HepG2 (cell line): ENCODE data around the gene SLC4A2. TPM values are rescaled to one million over a fixed set of nuclear protein-coding genes. Genes with fewer than 3 reads are reported as not detected.

Experiments
- ATAC-seq: fragments of 200-7000 bp; cut with Tn5 transposase; 3 replicates; pipeline ENCODE4 v1.9.1; 2020; ENCODE audit warnings: mild to moderate bottlenecking, moderate library complexity
- BruUV-seq: library from RNA; stranded (reverse); fragments of 400-500 nt; replicated peaks from 2 replicates; lab custom pipeline; 2021; lab: Mats Ljungman, UMichigan
- CTCF ChIA-PET: fragments of 300-600 bp; formaldehyde crosslinking; extraction: SDS; loops from one replicate; lab custom pipeline; 2021; ENCODE audit warnings: low total read pairs, inconsistent platforms, low intra/inter-chr PET ratio; lab: Yijun Ruan, JAX
- POLR2A ChIA-PET: fragments of 350-600 bp; sonication (Branson Sonifier 250); formaldehyde crosslinking; loops from one replicate; lab custom pipeline; 2020; ENCODE audit warnings: antibody characterized with exemption, inconsistent platforms; lab: Yijun Ruan, JAX
- DNase-seq: peaks from one replicate; pipeline ENCODE4 v3.0.0-alpha.2; 2015; ENCODE audit warnings: low spot score
- FAIRE-seq: peaks from 3 replicates; lab custom pipeline; 2011; peaks lifted over from hg19 to GRCh38; lab: Jason Lieb, UNC
- H2AFZ ChIP-seq: one replicate; pipeline ENCODE4 v1.6.1; 2011; ENCODE audit warnings: low read length, inconsistent platforms
- H3K27ac ChIP-seq: fragments of 300-600 bp; 3 replicates; pipeline ENCODE4 v1.8.0; 2011; ENCODE audit warnings: mixed run types, mild to moderate bottlenecking, mixed read lengths, low read length, inconsistent platforms; ENCODE audit not compliant: insufficient read depth; ENCODE audit errors: extremely low read length
- H3K27me3 ChIP-seq, 2 experiments: fragments of 200-600 bp in 1 of 2; 2 replicates in 1 of 2; 3 replicates in 1 of 2; pipeline versions ENCODE4 v1.6.0 to v1.8.0; 2011; ENCODE audit warnings: low read length in 2 of 2, mild to moderate bottlenecking in 2 of 2, moderate library complexity in 2 of 2, inconsistent platforms in 1 of 2; ENCODE audit not compliant: insufficient read depth in 2 of 2, control insufficient read depth in 1 of 2
- H3K36me3 ChIP-seq, 2 experiments: fragments of 200-600 bp in 1 of 2; replicated peaks in 1 of 2; 2 replicates in 1 of 2; 3 replicates in 1 of 2; pipeline versions ENCODE4 v1.5.1 to v1.8.0; 2011; ENCODE audit warnings: low read length in 2 of 2, inconsistent platforms in 1 of 2; ENCODE audit not compliant: insufficient read depth in 2 of 2, control insufficient read depth in 1 of 2
- H3K4me1 ChIP-seq: 2 replicates; pipeline ENCODE4 v1.5.1; 2012; ENCODE audit warnings: low read length, inconsistent platforms; ENCODE audit not compliant: insufficient read depth
- H3K4me2 ChIP-seq: 2 replicates; pipeline ENCODE4 v1.6.0; 2011; ENCODE audit warnings: low read depth, low read length, inconsistent platforms
- H3K4me3 ChIP-seq, 3 experiments: fragments of 200-600 bp in 1 of 3; sonication (generic), shearing (Covaris generic) in 1 of 3; replicated peaks in 1 of 3; 2 replicates each; pipeline ENCODE4 v1.5.1; 2011 to 2016; ENCODE audit warnings: low read length in 3 of 3, inconsistent platforms in 2 of 3, low read depth in 2 of 3, mild to moderate bottlenecking in 2 of 3, control low read depth in 1 of 3, mixed read lengths in 1 of 3; ENCODE audit not compliant: insufficient read depth in 1 of 3
- H3K79me2 ChIP-seq: one replicate; pipeline ENCODE4 v1.6.1; 2011; ENCODE audit warnings: low read length, inconsistent platforms; ENCODE audit not compliant: insufficient read depth
- H3K9ac ChIP-seq: 2 replicates; pipeline ENCODE4 v1.6.0; 2011; ENCODE audit warnings: mild to moderate bottlenecking, low read depth, low read length, inconsistent platforms; ENCODE audit not compliant: insufficient read depth
- H3K9me3 ChIP-seq: 2 replicates; pipeline ENCODE4 v1.5.1; 2012; ENCODE audit warnings: mild to moderate bottlenecking, low read length
- H4K20me1 ChIP-seq: 2 replicates; pipeline ENCODE4 v1.6.0; 2011; ENCODE audit warnings: inconsistent platforms, mild to moderate bottlenecking, low read length, moderate library complexity; ENCODE audit not compliant: insufficient read depth
- BRF2 ChIP-seq: sonication (generic); formaldehyde crosslinking; IDR thresholded peaks from 2 replicates; pipeline ENCODE4 v1.8.1; 2022; ENCODE audit warnings: mild to moderate bottlenecking, missing genetic modification reagents
- DR1 ChIP-seq: sonication (generic); formaldehyde crosslinking; IDR thresholded peaks from 2 replicates; pipeline ENCODE4 v1.8.0; 2021; ENCODE audit warnings: mild to moderate bottlenecking, missing genetic modification reagents, inconsistent platforms
- MYC ChIP-seq: sonication (generic); formaldehyde crosslinking; IDR thresholded peaks from 2 replicates; pipeline ENCODE4 v1.9.0; 2021; ENCODE audit warnings: missing genetic modification reagents, borderline replicate concordance
- RELA ChIP-seq: sonication (generic); formaldehyde crosslinking; IDR thresholded peaks from 2 replicates; pipeline ENCODE4 v1.4.0; 2020; ENCODE audit warnings: missing genetic modification reagents
- SATB2 ChIP-seq: sonication (generic); formaldehyde crosslinking; IDR thresholded peaks from 2 replicates; pipeline ENCODE4 v1.5.0; 2020; ENCODE audit warnings: missing genetic modification reagents
- SP140L ChIP-seq: sonication (generic); formaldehyde crosslinking; IDR thresholded peaks from 2 replicates; pipeline ENCODE4 v1.4.0; 2020; ENCODE audit warnings: missing genetic modification reagents, borderline replicate concordance
- TBL1XR1 ChIP-seq: fragments of 150-350 bp; IDR thresholded peaks from 2 replicates; pipeline ENCODE4 v1.6.1; 2014; ENCODE audit warnings: borderline replicate concordance, low read length; ENCODE audit not compliant: partially characterized antibody
- XBP1 ChIP-seq: sonication (generic); formaldehyde crosslinking; IDR thresholded peaks from 2 replicates; pipeline ENCODE4 v1.5.0; 2020; ENCODE audit warnings: missing genetic modification reagents
- ZFP36 ChIP-seq: fragments of 150-350 bp; IDR thresholded peaks from 2 replicates; pipeline ENCODE4 v1.6.1; 2018; ENCODE audit warnings: borderline replicate concordance, low read length, low read depth; ENCODE audit not compliant: partially characterized antibody
- ZNF205 ChIP-seq: IDR thresholded peaks from 2 replicates; pipeline ENCODE4 v1.6.1; 2018; ENCODE audit warnings: missing biosample characterization, missing genetic modification reagents
- ZNF232 ChIP-seq: sonication (generic); formaldehyde crosslinking; IDR thresholded peaks from 2 replicates; pipeline ENCODE4 v1.4.0; 2020; ENCODE audit warnings: missing genetic modification reagents, borderline replicate concordance
- WGBS: methylation state at CpG from one replicate; pipeline ENCODE4 v1.1.6; 2017; ENCODE audit warnings: low lambda C conversion rate; 5-methylcytosine and 5-hydroxymethylcytosine counted together
- in situ Hi-C: cut with HindIII; loops from 2 replicates; pipeline ENCODE4 v1.10.0; 2017; ENCODE audit warnings: low pct_unique_long_range_greater_than_20kb; ENCODE audit not compliant: extremely low pct_ligation_motif_present
- intact Hi-C: fragments of 100-400 bp; cut with micrococcal nuclease; formaldehyde crosslinking; loops from one replicate; pipeline ENCODE4 v1.10.0; 2022; ENCODE audit not compliant: unreplicated experiment
- polyA plus RNA-seq, 8 experiments: library from polyadenylated mRNA; depleted of rRNA in 3 of 8; stranded (reverse) in 7 of 8; unstranded in 1 of 8; fragments of >200 nt; fragmentation: Illumina TruSeq in 4 of 8; extraction: Trizol in 4 of 8; gene quantifications; 2 replicates each; pipeline versions ENCODE4 v1.2.1 to v1.2.3, GENCODE V29; 2011 to 2016; ENCODE audit warnings: low read depth in 4 of 8, missing spikeins in 1 of 8, mixed read lengths in 1 of 8; ENCODE audit not compliant: insufficient read depth in 1 of 8
- total RNA-seq, 5 experiments: library from RNA; depleted of rRNA; stranded (reverse); fragments of >200 nt; fragmentation: Illumina TruSeq; extraction: Trizol; gene quantifications; 2 replicates each; pipeline ENCODE4 v1.2.3, GENCODE V29; 2016; ENCODE audit warnings: low read depth in 1 of 5
- TF ChIP-seq, protein P1 (sequence below): sonication (generic); formaldehyde crosslinking; IDR thresholded peaks from 2 replicates; pipeline ENCODE4 v1.4.0; 2020; ENCODE audit warnings: missing genetic modification reagents
- TF ChIP-seq, protein P2 (sequence below): sonication (generic); formaldehyde crosslinking; IDR thresholded peaks from 2 replicates; pipeline ENCODE4 v1.5.1; 2020; ENCODE audit warnings: mild to moderate bottlenecking, moderate library complexity, missing genetic modification reagents

SLC4A2 gene
- total and polyA plus RNA-seq, 2 of the 13 experiments (the other 11 are each of a cell fraction or from before 2014, with no cell fraction given), result 51.9 to 73.4 TPM

DNA sequence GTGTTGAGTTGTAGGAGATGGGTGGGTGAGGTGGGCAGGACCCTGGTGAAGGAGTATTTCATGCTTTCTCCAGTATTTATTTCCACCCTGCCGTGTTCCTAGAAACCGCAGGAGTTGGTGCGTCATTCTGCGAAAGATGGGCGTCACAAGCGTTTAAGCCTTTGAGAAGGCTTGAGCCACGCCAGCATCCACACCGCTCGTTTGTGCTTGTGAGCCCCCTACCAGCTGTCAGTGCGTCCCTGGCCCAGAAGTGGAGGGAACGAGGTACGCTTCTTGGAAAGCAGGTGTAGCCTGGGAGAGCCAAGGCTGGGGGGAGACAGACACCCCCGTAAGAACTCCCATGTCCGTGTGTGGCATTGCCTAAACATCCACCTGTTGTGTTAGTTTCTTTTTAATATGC, 32.6 kb downstream of the SLC4A2 start:
- no TSS peak for BruUV-seq

More for the DNA sequence above, 32.6 kb downstream of the SLC4A2 start:
- intact Hi-C loops (no loop called here), in situ Hi-C loops (no loop called here)
- POLR2A ChIA-PET, result interaction anchor here (1.0 kb wide), 1 partner anchor 29 kb away, joined by 3 read pairs; no protein-coding TSS in a partner anchor
- Histone ChIP-seq H3K79me2 (peaks cover 96% of the 10 kb centered on the region), H3K36me3 (peaks cover 8 to 35% of the 10 kb centered on the region in 2 experiments; a peak in 4 of 5 replicates), H4K20me1 (peaks cover 75% of the 10 kb centered on the region), H3K27me3 (no peaks in the 10 kb centered on the region), H3K27ac (no peak overlapping the region), H3K4me1 (peaks cover 41% of the 10 kb centered on the region), H3K9me3 (no peaks in the 10 kb centered on the region), H2AFZ (no peak overlapping the region), H3K9ac (no peak overlapping the region), H3K4me3 (no peak overlapping the region), H3K4me2 (no peak overlapping the region)
- DNase-seq, result no peak
- 95% methylated on average over 14 of the region's 14 CpGs for WGBS
- CTCF ChIA-PET, result no interaction called here
- no peak for ATAC-seq
- FAIRE-seq, result no peak
- TF ChIP-seq ZFP36 (no peak), SP140L (CRISPR knock-in tag) (no peak), DR1 (CRISPR knock-in tag) (no peak), SATB2 (no peak), TBL1XR1 (no peak), ZNF232 (no peak), BRF2 (CRISPR knock-in tag) (no peak), RELA (no peak), MYC (CRISPR knock-in tag) (no peak), XBP1 (CRISPR knock-in tag) (no peak), ZNF205 (no peak)
- TF ChIP-seq, protein P1, sequence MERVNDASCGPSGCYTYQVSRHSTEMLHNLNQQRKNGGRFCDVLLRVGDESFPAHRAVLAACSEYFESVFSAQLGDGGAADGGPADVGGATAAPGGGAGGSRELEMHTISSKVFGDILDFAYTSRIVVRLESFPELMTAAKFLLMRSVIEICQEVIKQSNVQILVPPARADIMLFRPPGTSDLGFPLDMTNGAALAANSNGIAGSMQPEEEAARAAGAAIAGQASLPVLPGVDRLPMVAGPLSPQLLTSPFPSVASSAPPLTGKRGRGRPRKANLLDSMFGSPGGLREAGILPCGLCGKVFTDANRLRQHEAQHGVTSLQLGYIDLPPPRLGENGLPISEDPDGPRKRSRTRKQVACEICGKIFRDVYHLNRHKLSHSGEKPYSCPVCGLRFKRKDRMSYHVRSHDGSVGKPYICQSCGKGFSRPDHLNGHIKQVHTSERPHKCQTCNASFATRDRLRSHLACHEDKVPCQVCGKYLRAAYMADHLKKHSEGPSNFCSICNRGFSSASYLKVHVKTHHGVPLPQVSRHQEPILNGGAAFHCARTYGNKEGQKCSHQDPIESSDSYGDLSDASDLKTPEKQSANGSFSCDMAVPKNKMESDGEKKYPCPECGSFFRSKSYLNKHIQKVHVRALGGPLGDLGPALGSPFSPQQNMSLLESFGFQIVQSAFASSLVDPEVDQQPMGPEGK (CRISPR knock-in tag), result no peak
- TF ChIP-seq, protein P2, sequence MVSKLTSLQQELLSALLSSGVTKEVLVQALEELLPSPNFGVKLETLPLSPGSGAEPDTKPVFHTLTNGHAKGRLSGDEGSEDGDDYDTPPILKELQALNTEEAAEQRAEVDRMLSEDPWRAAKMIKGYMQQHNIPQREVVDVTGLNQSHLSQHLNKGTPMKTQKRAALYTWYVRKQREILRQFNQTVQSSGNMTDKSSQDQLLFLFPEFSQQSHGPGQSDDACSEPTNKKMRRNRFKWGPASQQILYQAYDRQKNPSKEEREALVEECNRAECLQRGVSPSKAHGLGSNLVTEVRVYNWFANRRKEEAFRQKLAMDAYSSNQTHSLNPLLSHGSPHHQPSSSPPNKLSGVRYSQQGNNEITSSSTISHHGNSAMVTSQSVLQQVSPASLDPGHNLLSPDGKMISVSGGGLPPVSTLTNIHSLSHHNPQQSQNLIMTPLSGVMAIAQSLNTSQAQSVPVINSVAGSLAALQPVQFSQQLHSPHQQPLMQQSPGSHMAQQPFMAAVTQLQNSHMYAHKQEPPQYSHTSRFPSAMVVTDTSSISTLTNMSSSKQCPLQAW, result no peak
